Gastroesophageal sphincter (tissue), 3 donors: ENCODE results near the gene CAMTA2.

ENCODE experiments used
- CTCF ChIP-seq, 4 experiments: fragments of 200-600 bp in 2 of 4; fragments of 450-650 bp in 2 of 4; sonication (generic) in 1 of 4; IDR thresholded peaks; one replicate each; pipeline ENCODE4 v1.5.1; 2017 to 2019; ENCODE audit warnings: antibody characterized with exemption in 4 of 4, mild to moderate bottlenecking in 2 of 4, moderate library complexity in 2 of 4
- EP300 ChIP-seq: sonication (generic); formaldehyde crosslinking; IDR thresholded peaks from one replicate; pipeline ENCODE4 v1.6.1; 2017; ENCODE audit warnings: antibody characterized with exemption, mild to moderate bottlenecking
- POLR2A ChIP-seq, 2 donors: fragments of 450-650 bp; IDR thresholded peaks; one replicate each; pipeline ENCODE4 v1.6.1; 2017; ENCODE audit warnings: antibody characterized with exemption in 2 of 2, mild to moderate bottlenecking in 2 of 2, moderate library complexity in 1 of 2
- POLR2AphosphoS5 ChIP-seq: sonication (generic); formaldehyde crosslinking; IDR thresholded peaks from one replicate; pipeline ENCODE4 v1.6.1; 2017; ENCODE audit warnings: antibody characterized with exemption

GRCh38 chr17:4956493-4957061, 30.9 kb downstream of the CAMTA2 start:
- TF ChIP-seq CTCF (IDR thresholded peaks at IDR 0.05) (peak in 2 of 4 experiments; percentile 14 to 18), POLR2A (IDR thresholded peaks at IDR 0.05) (no peak), EP300 (no peak), POLR2AphosphoS5 (no peak)
